Measurements from ENCODE around the gene FER. TPM values are rescaled to one million over a fixed set of nuclear protein-coding genes. Genes with fewer than 3 reads are reported as not detected.

The FER gene
- polyA plus RNA-seq, 3 donors = 2.4 to 14.7 (median 6.2) TPM

DNA sequence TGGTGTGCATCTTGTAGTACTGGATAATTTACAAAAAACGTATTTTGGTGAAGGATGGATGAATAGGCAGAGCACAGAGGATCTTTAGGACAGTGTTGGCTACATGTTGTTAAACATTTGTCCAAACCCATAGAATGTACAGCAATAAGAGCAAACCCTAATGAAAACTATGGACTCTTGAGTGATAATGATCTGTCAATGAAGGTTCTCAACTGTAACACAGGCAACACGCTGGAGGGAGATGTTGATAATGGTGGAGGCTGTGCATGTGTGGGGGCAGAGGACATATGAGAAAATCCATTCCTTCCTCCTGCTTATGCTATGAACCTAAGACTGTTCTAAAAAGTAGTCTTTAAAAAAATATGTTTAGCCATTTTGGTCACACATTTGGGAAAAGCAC is 194.0 kb downstream of the FER start:
- Histone ChIP-seq H3K4me2 (replicated peaks; ENCODE audit: extremely low read depth, low read length, poor library complexity, severe bottlenecking) (no peak overlapping the region), H3K4me3 (replicated peaks in 1 of 3; ENCODE audit: low read depth in 2 of 3, low read length in 3 of 3) (no peak overlapping the region), H3K36me3 (replicated peaks in 1 of 2; ENCODE audit: control insufficient read depth in 1 of 2, insufficient read depth in 2 of 2, low read length in 2 of 2) (no peaks in the 10 kb centered on the region), H4K20me1 (ENCODE audit: insufficient read depth, low read length) (no peaks in the 10 kb centered on the region), H3K27ac (ENCODE audit: low read depth in 1 of 2, low read length in 2 of 2) (no peak overlapping the region), H3K27me3 (ENCODE audit: control insufficient read depth in 2 of 2, insufficient read depth in 2 of 2, low read length in 2 of 2) (no peaks in the 10 kb centered on the region), H3K9ac (ENCODE audit: insufficient read depth, low read length, poor library complexity, severe bottlenecking) (no peak overlapping the region), H3K9me3 (replicated peaks in 1 of 2; ENCODE audit: control insufficient read depth in 1 of 2, insufficient read depth in 1 of 2, low read length in 2 of 2) (no peaks in the 10 kb centered on the region), H3K4me1 (ENCODE audit: control insufficient read depth in 1 of 2, insufficient read depth in 2 of 2, low read length in 2 of 2) (no peaks in the 10 kb centered on the region), H3K79me2 (ENCODE audit: insufficient read depth, low read length) (no peaks in the 10 kb centered on the region), H2AFZ (ENCODE audit: insufficient read depth, low read depth, low read length, poor library complexity, severe bottlenecking) (no peak overlapping the region)
- H3K9me3 Mint-ChIP-seq = no peaks in the 10 kb centered on the region
- H3K27me3 Mint-ChIP-seq (ENCODE audit: low read depth in 3 of 3) = peaks cover 0 to 2% (median 0%) of the 10 kb centered on the region in 3 donors
- H3K4me3 Mint-ChIP-seq = no peak overlapping the region
- WGBS (ENCODE audit: insufficient coverage) = 100% methylated on average over 1 of the region's 2 CpGs
- H3K27ac Mint-ChIP-seq = no peak overlapping the region
- H3K36me3 Mint-ChIP-seq = peaks cover 2 to 3% of the 10 kb centered on the region in 2 donors
- no peak for TF ChIP-seq CTCF (IDR thresholded peaks at IDR 0.05)
- DNase-seq = no peak
- no peaks in the 10 kb centered on the region for H3K4me1 Mint-ChIP-seq
- intact Hi-C loops (cut with micrococcal nuclease) = no loop called here

- Mint-ChIP-seq H3K9me3 (no peaks in the 10 kb centered on the region), H3K27ac (no peak overlapping the region), H3K4me3 (no peak overlapping the region), H3K27me3 (ENCODE audit: low read depth in 3 of 3) (peaks cover 0 to 2% (median 0%) of the 10 kb centered on the region in 3 donors), H3K36me3 (peaks cover 0 to 7% of the 10 kb centered on the region in 2 donors), H3K4me1 (no peaks in the 10 kb centered on the region)
- no peaks in the 10 kb centered on the region for H3K4me1 ChIP-seq (ENCODE audit: control insufficient read depth in 1 of 2, insufficient read depth in 2 of 2, low read length in 2 of 2)
- no peak overlapping the region for H2AFZ ChIP-seq (ENCODE audit: insufficient read depth, low read depth, low read length, poor library complexity, severe bottlenecking)
- intact Hi-C loops (cut with micrococcal nuclease) = no loop called here
- H3K27me3 ChIP-seq (ENCODE audit: control insufficient read depth in 2 of 2, insufficient read depth in 2 of 2, low read length in 2 of 2) = no peaks in the 10 kb centered on the region
- no peak for DNase-seq
- H3K9me3 ChIP-seq (replicated peaks in 1 of 2; ENCODE audit: control insufficient read depth in 1 of 2, insufficient read depth in 1 of 2, low read length in 2 of 2) = no peaks in the 10 kb centered on the region
- H3K36me3 ChIP-seq (replicated peaks in 1 of 2; ENCODE audit: control insufficient read depth in 1 of 2, insufficient read depth in 2 of 2, low read length in 2 of 2) = no peaks in the 10 kb centered on the region
- H3K4me2 ChIP-seq (replicated peaks; ENCODE audit: extremely low read depth, low read length, poor library complexity, severe bottlenecking) = no peak overlapping the region
- no peak overlapping the region for H3K27ac ChIP-seq (ENCODE audit: low read depth in 1 of 2, low read length in 2 of 2)
- H3K79me2 ChIP-seq (ENCODE audit: insufficient read depth, low read length) = no peaks in the 10 kb centered on the region
- no peak overlapping the region for H3K4me3 ChIP-seq (replicated peaks in 1 of 3; ENCODE audit: low read depth in 2 of 3, low read length in 3 of 3)
- no peak for TF ChIP-seq CTCF (IDR thresholded peaks at IDR 0.05)
- H3K9ac ChIP-seq (ENCODE audit: insufficient read depth, low read length, poor library complexity, severe bottlenecking) = no peak overlapping the region
- H4K20me1 ChIP-seq (ENCODE audit: insufficient read depth, low read length) = no peaks in the 10 kb centered on the region
- no CpG with 5 or more reads among the region's 1 CpG for WGBS (ENCODE audit: insufficient coverage)
Observed at GRCh38 chr5:108942701-108943100, 195.0 kb downstream of the FER start.

Measured in CD14-positive monocyte (primary cell).